Measurements from ENCODE around the gene GPR21. TPM values are rescaled to one million over a fixed set of nuclear protein-coding genes. Genes with fewer than 3 reads are reported as not detected.

GPR21 gene
- polyA plus RNA-seq, 1 of the 3 experiments (the other 2 are of a cell fraction) = not detected

DNA sequence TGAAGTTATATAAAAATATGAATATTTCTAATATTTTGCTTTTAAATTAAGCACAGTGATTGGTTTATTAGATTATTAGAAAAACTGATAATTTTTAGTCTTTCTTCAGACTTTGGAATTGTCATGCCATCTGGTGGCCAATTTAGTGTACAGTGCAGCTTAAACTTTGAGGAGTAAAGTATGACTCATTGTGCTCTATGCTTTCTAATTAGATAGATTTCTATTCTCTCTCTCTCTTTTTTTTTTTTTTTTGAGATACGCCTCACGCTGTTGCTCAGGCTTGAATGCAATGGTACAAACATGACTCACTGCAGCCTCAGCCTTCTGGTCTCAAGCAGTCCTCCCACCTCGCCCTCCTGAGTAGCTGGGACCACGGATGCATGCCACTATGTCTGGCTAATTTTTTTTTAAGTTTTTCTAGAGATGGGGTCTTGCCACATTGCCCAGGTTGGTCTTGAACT, 42.1 kb upstream of the GPR21 start (continued):
- TF ChIP-seq, protein P1, sequence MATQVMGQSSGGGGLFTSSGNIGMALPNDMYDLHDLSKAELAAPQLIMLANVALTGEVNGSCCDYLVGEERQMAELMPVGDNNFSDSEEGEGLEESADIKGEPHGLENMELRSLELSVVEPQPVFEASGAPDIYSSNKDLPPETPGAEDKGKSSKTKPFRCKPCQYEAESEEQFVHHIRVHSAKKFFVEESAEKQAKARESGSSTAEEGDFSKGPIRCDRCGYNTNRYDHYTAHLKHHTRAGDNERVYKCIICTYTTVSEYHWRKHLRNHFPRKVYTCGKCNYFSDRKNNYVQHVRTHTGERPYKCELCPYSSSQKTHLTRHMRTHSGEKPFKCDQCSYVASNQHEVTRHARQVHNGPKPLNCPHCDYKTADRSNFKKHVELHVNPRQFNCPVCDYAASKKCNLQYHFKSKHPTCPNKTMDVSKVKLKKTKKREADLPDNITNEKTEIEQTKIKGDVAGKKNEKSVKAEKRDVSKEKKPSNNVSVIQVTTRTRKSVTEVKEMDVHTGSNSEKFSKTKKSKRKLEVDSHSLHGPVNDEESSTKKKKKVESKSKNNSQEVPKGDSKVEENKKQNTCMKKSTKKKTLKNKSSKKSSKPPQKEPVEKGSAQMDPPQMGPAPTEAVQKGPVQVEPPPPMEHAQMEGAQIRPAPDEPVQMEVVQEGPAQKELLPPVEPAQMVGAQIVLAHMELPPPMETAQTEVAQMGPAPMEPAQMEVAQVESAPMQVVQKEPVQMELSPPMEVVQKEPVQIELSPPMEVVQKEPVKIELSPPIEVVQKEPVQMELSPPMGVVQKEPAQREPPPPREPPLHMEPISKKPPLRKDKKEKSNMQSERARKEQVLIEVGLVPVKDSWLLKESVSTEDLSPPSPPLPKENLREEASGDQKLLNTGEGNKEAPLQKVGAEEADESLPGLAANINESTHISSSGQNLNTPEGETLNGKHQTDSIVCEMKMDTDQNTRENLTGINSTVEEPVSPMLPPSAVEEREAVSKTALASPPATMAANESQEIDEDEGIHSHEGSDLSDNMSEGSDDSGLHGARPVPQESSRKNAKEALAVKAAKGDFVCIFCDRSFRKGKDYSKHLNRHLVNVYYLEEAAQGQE (IDR thresholded peaks at IDR 0.05; ENCODE audit: low read depth, low read length) = no peak
- TF ChIP-seq TEAD4 (IDR thresholded peaks at IDR 0.05; ENCODE audit: borderline replicate concordance, insufficient read depth) = no peak
- TF ChIP-seq EP300 (IDR thresholded peaks at IDR 0.05; ENCODE audit: borderline replicate concordance in 1 of 2, low read depth in 1 of 2, low read length in 1 of 2) = no peak
- TF ChIP-seq ELF1 (IDR thresholded peaks at IDR 0.05) = no peak
- TF ChIP-seq RXRA (IDR thresholded peaks at IDR 0.05; ENCODE audit: borderline replicate concordance, low read depth) = no peak

DNA sequence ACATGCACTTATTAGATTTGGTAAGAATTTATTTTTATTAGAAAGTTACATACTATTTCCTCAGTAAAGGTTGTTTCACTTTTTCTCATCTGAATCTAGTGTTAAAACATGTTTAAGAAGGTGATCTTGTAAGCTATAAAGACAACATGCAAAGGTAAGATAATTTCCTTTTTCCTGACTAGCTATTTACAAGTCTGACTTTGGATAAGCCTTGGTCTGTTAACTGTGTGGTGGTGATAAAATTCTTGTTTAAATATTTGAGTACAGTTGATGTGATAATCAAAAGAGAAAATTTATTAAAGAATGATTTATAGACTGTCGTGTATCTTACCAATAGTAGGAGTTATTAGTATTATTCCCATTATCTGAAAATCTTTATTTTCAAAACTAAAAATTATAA, 36.9 kb upstream of the GPR21 start:
- 96% methylated on average over 1 of the region's 1 CpG for WGBS (ENCODE audit: low lambda C conversion rate)
- H3K27ac ChIP-seq (ENCODE audit: low read depth in 2 of 2, low read length in 1 of 2) = no peak overlapping the region
- H3K27me3 ChIP-seq (ENCODE audit: insufficient read depth) = no peaks in the 10 kb centered on the region
- H3K4me1 ChIP-seq (ENCODE audit: control insufficient read depth in 1 of 2, insufficient read depth in 2 of 2, low read depth in 1 of 2, low read length in 1 of 2) = peaks cover 0 to 11% of the 10 kb centered on the region in 2 experiments; a peak in 1 of 4 replicates
- CTCF ChIA-PET = interaction anchor here (0.6 kb wide), 1 partner anchor 534 kb away, joined by 3 read pairs; no protein-coding TSS in a partner anchor
- no peaks in the 10 kb centered on the region for H3K9me3 ChIP-seq
- POLR2A ChIA-PET = no interaction called here
- no peak overlapping the region for H2AFZ ChIP-seq (ENCODE audit: low read depth)
- no peak for DNase-seq
- TF ChIP-seq, protein P2, sequence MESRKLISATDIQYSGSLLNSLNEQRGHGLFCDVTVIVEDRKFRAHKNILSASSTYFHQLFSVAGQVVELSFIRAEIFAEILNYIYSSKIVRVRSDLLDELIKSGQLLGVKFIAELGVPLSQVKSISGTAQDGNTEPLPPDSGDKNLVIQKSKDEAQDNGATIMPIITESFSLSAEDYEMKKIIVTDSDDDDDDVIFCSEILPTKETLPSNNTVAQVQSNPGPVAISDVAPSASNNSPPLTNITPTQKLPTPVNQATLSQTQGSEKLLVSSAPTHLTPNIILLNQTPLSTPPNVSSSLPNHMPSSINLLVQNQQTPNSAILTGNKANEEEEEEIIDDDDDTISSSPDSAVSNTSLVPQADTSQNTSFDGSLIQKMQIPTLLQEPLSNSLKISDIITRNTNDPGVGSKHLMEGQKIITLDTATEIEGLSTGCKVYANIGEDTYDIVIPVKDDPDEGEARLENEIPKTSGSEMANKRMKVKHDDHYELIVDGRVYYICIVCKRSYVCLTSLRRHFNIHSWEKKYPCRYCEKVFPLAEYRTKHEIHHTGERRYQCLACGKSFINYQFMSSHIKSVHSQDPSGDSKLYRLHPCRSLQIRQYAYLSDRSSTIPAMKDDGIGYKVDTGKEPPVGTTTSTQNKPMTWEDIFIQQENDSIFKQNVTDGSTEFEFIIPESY (IDR thresholded peaks at IDR 0.05; ENCODE audit: borderline replicate concordance, low read depth) = no peak
- no peak for TF ChIP-seq TCF12 (IDR thresholded peaks at IDR 0.05)
- TF ChIP-seq, protein P3, sequence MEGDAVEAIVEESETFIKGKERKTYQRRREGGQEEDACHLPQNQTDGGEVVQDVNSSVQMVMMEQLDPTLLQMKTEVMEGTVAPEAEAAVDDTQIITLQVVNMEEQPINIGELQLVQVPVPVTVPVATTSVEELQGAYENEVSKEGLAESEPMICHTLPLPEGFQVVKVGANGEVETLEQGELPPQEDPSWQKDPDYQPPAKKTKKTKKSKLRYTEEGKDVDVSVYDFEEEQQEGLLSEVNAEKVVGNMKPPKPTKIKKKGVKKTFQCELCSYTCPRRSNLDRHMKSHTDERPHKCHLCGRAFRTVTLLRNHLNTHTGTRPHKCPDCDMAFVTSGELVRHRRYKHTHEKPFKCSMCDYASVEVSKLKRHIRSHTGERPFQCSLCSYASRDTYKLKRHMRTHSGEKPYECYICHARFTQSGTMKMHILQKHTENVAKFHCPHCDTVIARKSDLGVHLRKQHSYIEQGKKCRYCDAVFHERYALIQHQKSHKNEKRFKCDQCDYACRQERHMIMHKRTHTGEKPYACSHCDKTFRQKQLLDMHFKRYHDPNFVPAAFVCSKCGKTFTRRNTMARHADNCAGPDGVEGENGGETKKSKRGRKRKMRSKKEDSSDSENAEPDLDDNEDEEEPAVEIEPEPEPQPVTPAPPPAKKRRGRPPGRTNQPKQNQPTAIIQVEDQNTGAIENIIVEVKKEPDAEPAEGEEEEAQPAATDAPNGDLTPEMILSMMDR (IDR thresholded peaks at IDR 0.05) = no peak
- TF ChIP-seq EZH2phosphoT487 (IDR thresholded peaks at IDR 0.05; ENCODE audit: borderline replicate concordance, low read depth) = no peak
- TF ChIP-seq MXI1 (IDR thresholded peaks at IDR 0.05; ENCODE audit: low read depth, low read length) = no peak
- no peak for TF ChIP-seq FOSL2 (IDR thresholded peaks at IDR 0.05; ENCODE audit: borderline replicate concordance, low read depth)
- TF ChIP-seq SIN3A (IDR thresholded peaks at IDR 0.05; ENCODE audit: borderline replicate concordance, low read depth, low read length) = no peak
- TF ChIP-seq, protein P4, sequence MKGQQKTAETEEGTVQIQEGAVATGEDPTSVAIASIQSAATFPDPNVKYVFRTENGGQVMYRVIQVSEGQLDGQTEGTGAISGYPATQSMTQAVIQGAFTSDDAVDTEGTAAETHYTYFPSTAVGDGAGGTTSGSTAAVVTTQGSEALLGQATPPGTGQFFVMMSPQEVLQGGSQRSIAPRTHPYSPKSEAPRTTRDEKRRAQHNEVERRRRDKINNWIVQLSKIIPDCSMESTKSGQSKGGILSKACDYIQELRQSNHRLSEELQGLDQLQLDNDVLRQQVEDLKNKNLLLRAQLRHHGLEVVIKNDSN (IDR thresholded peaks at IDR 0.05; ENCODE audit: borderline replicate concordance, low read depth) = no peak
- H3K4me3 ChIP-seq (ENCODE audit: low read depth in 2 of 2, low read length in 1 of 2) = no peak overlapping the region
- peaks cover 35 to 76% of the 10 kb centered on the region in 2 experiments for H3K36me3 ChIP-seq (replicated peaks in 1 of 2; ENCODE audit: control insufficient read depth in 1 of 2, insufficient read depth in 2 of 2, low read length in 1 of 2)
- H3K9me2 ChIP-seq = no peaks in the 10 kb centered on the region
- H3F3A ChIP-seq (replicated peaks; ENCODE audit: insufficient read depth) = peaks cover 34% of the 10 kb centered on the region
- H3K79me2 ChIP-seq (ENCODE audit: insufficient read depth) = peaks cover 8% of the 10 kb centered on the region; the same call in 1 of the 2 replicates
- no peak overlapping the region for H3K4me2 ChIP-seq
- H4K20me1 ChIP-seq (ENCODE audit: insufficient read depth) = no peaks in the 10 kb centered on the region
- no peak overlapping the region for H3K9ac ChIP-seq
